BE2C (cell line): ENCODE results near the gene ESRRB.

ENCODE experiments used
- DNase-seq: peaks from one replicate; pipeline ENCODE4 v3.0.0-alpha.2; 2020
- H3K27me3 ChIP-seq: fragments of 250-450 bp; sonication (Bioruptor Pico); 2 replicates; pipeline ENCODE4 v1.5.1; 2020; ENCODE audit warnings: mild to moderate bottlenecking
- H3K36me3 ChIP-seq: fragments of 250-450 bp; sonication (Bioruptor Pico); 2 replicates; pipeline ENCODE4 v1.5.1; 2020; ENCODE audit warnings: mild to moderate bottlenecking
- H3K4me1 ChIP-seq: fragments of 250-450 bp; sonication (Bioruptor Pico); 2 replicates; pipeline ENCODE4 v1.5.1; 2020
- H3K4me3 ChIP-seq: 2 replicates; pipeline ENCODE4 v1.5.1; 2011; ENCODE audit warnings: low read depth, low read length
- H3K9me3 ChIP-seq: fragments of 250-450 bp; sonication (Bioruptor Pico); 2 replicates; pipeline ENCODE4 v1.5.1; 2020
- CTCF ChIP-seq: IDR thresholded peaks from 2 replicates; pipeline ENCODE4 v1.5.1; 2012; ENCODE audit warnings: mild to moderate bottlenecking, low read depth, low read length

ESRRB gene

GRCh38 chr14:76337635-76338545, 38.0 kb upstream of the ESRRB start:
- Histone ChIP-seq H3K36me3 (no peaks in the 10 kb centered on the region), H3K4me3 (peak overlapping the region; percentile 52), H3K9me3 (no peaks in the 10 kb centered on the region), H3K27me3 (peaks cover 76% of the 10 kb centered on the region), H3K4me1 (peaks cover 3% of the 10 kb centered on the region; the same call in 1 of the 2 replicates)
- peak; percentile 86 for DNase-seq
- TF ChIP-seq CTCF = no peak

- no peaks in the 10 kb centered on the region for H3K36me3 ChIP-seq
- H3K4me1 ChIP-seq = peaks cover 3% of the 10 kb centered on the region; the same call in 1 of the 2 replicates
- TF ChIP-seq CTCF = no peak
- no peak overlapping the region for H3K4me3 ChIP-seq
- H3K27me3 ChIP-seq = peaks cover 80% of the 10 kb centered on the region
- H3K9me3 ChIP-seq = no peaks in the 10 kb centered on the region
- no peak for DNase-seq
Measured at GRCh38 chr14:76339728-76340615, 36.0 kb upstream of the ESRRB start.

GRCh38 chr14:76343386-76343785, 32.6 kb upstream of the ESRRB start:
- peaks cover 83% of the 10 kb centered on the region for H3K27me3 ChIP-seq
- H3K9me3 ChIP-seq = no peaks in the 10 kb centered on the region
- no peak for TF ChIP-seq CTCF
- no peak for DNase-seq
- peaks cover under 1% of the 10 kb centered on the region; the same call in 1 of the 2 replicates for H3K4me1 ChIP-seq
- no peak overlapping the region for H3K4me3 ChIP-seq
- H3K36me3 ChIP-seq = no peaks in the 10 kb centered on the region

GRCh38 chr14:76346391-76347160, 29.4 kb upstream of the ESRRB start:
- H3K36me3 ChIP-seq = no peaks in the 10 kb centered on the region
- no peak for DNase-seq
- H3K9me3 ChIP-seq = no peaks in the 10 kb centered on the region
- peaks cover 81% of the 10 kb centered on the region for H3K27me3 ChIP-seq
- H3K4me3 ChIP-seq = no peak overlapping the region
- peaks cover 4% of the 10 kb centered on the region; the same call in 1 of the 2 replicates for H3K4me1 ChIP-seq
- no peak for TF ChIP-seq CTCF

GRCh38 chr14:76348898-76349297, 27.0 kb upstream of the ESRRB start:
- no peak for TF ChIP-seq CTCF
- Histone ChIP-seq H3K36me3 (no peaks in the 10 kb centered on the region), H3K4me1 (peaks cover 4% of the 10 kb centered on the region; the same call in 1 of the 2 replicates), H3K9me3 (no peaks in the 10 kb centered on the region), H3K27me3 (peaks cover 76% of the 10 kb centered on the region), H3K4me3 (no peak overlapping the region)
- DNase-seq = peak; percentile 69
